ENCODE data around the gene RPS6KA2.

Gene RPS6KA2

DNA sequence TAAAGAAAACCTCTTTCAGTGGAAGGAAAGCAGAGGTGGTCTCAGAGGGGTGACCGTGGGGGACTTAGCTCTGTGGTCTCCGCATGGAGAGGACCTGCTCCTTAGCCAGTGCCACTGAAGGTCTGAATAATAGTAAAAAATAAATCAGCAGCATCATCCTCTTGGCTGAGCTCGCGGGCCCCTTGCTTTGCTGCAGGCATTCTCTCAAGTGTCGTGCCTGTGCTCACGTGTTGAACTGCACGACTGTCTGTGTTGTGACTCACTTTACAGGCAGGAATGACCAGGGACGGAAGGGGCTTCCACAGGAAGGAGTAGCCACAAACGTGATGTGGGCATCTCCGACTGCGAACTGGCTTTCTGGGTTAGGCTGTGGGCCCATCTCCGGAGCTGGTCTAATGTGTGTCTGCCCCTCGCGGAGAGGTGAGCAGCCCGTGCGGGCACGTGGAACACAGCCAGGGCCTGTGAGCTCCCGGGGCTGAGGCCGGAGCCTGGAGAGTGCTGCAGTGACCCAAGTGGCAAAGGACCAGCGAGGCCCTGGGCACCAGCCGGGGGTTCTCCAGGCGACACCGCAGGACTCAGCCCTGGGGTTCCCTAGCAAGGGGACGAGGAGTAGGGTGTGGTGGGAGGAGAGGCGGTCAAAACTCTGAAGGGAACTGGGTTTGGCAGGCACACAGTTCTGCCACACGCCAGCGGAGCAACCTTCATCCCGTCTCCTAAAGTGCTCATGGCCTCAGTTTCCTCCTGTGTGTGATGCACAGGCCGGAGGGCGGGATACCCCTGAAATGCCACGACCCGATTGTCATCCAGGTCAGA is 129.8 kb downstream of the RPS6KA2 start:
- CTCF ChIA-PET, result no interaction called here
- DNase-seq, result no peak
- no peak overlapping the region for H3K4me3 Mint-ChIP-seq
- no peaks in the 10 kb centered on the region for H3K36me3 Mint-ChIP-seq
- no peak overlapping the region for H3K27ac Mint-ChIP-seq
- H3K27me3 Mint-ChIP-seq, result no peaks in the 10 kb centered on the region
- no peaks in the 10 kb centered on the region for H3K9me3 Mint-ChIP-seq
- no peaks in the 10 kb centered on the region for H3K4me1 Mint-ChIP-seq

GRCh38 chr6:166496460-166496859 is 130.6 kb downstream of the RPS6KA2 start:
- CTCF ChIA-PET, result no interaction called here
- Mint-ChIP-seq H3K36me3 (no peaks in the 10 kb centered on the region), H3K27ac (no peak overlapping the region), H3K4me1 (no peaks in the 10 kb centered on the region), H3K27me3 (no peaks in the 10 kb centered on the region), H3K4me3 (no peak overlapping the region), H3K9me3 (no peaks in the 10 kb centered on the region)
- DNase-seq, result no peak

DNA sequence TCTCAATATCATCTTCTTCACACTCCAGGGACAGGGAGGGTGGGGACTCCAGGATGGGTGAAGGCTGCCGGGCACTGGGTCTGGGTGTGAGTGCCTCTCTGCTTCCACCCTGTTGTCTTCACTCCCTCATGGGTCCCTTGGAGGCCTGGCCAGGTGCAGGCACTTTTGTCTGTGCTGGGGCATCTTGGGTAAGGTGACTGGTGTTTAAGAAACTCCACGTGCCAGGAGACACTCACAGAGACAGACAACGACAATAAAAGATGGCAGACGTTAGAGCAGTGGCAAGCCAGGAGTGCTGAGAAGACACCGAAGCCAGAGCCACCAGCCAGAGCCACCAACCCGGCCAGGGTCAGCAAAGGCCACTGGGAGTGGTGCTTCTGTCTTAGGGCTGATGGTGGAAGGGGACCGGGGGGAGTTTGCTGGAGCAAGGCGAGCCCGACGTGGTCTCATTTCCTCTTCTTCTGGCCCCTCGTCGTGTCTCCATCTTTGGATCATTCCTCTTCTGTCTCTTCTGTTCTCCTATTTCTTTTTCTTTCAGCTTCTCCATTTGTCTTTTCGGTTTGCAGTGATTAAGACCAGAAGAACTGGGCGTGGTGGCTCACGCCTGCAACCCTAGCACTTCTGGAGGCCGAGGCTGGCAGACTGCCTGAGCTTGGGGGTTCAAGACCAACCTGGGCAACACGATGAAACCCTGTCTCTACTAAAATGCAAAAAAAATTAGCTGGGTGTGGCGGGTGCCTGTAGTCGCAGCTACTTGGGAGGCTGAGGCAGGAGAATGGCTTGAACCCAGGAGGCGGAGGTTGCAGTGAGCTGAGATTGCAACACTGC is 131.3 kb downstream of the RPS6KA2 start:
- Mint-ChIP-seq H3K4me1 (no peaks in the 10 kb centered on the region), H3K36me3 (no peaks in the 10 kb centered on the region), H3K27me3 (no peaks in the 10 kb centered on the region), H3K9me3 (no peaks in the 10 kb centered on the region), H3K27ac (no peak overlapping the region), H3K4me3 (no peak overlapping the region)
- CTCF ChIA-PET, result no interaction called here
- no peak for DNase-seq

DNA sequence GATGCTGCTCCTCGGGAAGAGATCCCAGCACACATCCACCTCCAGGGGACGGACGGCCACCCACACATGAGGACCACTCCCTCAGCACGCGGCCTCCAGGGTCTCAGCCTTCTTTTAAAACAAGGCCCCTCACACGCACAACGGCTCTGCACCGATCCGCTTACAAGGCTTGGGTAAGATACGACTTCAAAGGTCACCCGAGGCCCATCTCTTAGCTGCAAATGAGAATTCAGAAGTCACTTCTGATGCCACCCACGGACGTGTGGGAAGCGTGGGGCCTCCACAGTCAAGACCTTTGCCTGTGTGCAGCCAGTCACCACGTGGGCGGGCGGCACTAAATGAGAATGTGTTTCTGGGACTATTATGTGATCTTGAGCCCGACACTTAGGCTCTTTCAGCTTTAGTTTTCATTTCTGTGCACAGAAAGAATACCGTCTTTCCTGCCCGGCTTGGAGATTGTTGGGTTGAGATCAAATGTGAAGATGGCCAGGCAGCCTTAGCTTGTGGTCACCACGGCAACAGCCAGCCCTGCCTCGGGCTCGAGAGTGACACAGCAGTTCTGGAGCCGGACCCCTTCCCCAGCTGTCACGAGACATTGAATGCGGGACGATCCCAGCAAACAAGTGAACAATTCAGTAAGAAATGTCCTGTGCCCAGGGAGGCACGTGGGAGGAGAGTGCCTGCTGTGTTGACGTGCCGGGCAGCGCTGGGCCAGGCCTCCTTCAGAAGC is 132.1 kb downstream of the RPS6KA2 start:
- Mint-ChIP-seq H3K27ac (no peak overlapping the region), H3K9me3 (no peaks in the 10 kb centered on the region), H3K27me3 (no peaks in the 10 kb centered on the region), H3K36me3 (peaks cover under 1% of the 10 kb centered on the region), H3K4me3 (no peak overlapping the region), H3K4me1 (no peaks in the 10 kb centered on the region)
- DNase-seq, result no peak
- CTCF ChIA-PET, result no interaction called here

DNA sequence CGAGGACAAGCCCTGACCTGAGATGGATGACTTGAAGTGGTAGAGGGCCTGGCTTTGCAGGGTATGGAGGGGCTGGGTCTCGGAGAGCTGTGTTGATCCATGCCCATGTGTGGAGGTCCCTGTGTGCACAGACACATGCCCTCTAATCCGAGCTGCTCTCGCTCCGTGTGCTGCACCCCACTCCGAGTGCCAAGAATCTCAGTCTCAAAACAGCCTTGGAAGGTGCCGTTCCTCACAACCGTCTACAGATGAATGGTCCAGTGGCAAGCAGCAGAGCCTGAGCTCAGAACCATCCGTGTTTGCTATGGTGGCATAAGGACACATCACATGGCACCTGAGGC is 133.0 kb downstream of the RPS6KA2 start:
- Mint-ChIP-seq H3K27me3 (no peaks in the 10 kb centered on the region), H3K4me3 (no peak overlapping the region), H3K27ac (no peak overlapping the region), H3K9me3 (peaks cover 2% of the 10 kb centered on the region), H3K36me3 (peaks cover 5% of the 10 kb centered on the region), H3K4me1 (peaks cover 2% of the 10 kb centered on the region)
- CTCF ChIA-PET, result no interaction called here
- DNase-seq, result no peak

DNA sequence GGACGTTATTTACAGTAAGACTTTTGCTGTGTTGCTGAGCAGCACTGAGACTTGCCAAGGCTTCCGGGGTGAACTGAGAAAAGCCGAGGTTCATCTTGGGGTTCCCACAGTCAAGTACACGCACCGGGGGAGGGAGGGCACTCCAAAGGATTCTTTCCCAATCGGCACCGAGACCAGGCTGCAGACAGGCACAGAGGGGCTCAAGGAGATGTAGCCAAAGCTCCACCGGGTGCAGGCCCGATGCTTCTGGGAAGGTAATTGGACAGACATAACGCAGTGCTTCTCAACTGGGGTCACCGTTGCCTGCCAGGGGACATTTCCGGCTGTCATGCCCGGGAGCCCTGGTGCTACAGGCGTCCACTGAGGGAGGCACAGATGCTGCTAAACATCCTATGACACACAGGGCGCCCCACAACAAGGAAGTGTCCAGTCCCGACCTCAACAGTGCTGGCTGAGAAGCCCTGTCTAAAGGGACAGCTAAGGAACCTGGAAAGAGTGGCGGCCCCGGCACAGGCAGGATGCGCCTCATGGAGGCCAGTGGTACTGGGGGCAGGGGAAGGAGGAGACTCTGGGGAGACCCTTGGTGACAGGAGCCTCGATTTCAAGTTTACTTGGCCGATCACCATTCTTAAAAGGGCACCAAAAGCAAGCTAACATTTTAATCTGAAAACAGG is 133.5 kb downstream of the RPS6KA2 start:
- CTCF ChIA-PET, result no interaction called here
- no peak overlapping the region for H3K4me3 Mint-ChIP-seq
- H3K36me3 Mint-ChIP-seq, result peaks cover 6% of the 10 kb centered on the region
- H3K27me3 Mint-ChIP-seq, result no peaks in the 10 kb centered on the region
- no peak for DNase-seq
- H3K4me1 Mint-ChIP-seq, result peaks cover 5% of the 10 kb centered on the region
- H3K9me3 Mint-ChIP-seq, result peaks cover 2% of the 10 kb centered on the region
- H3K27ac Mint-ChIP-seq, result no peak overlapping the region

GRCh38 chr6:166492092-166492741 is 134.8 kb downstream of the RPS6KA2 start:
- CTCF ChIA-PET, result no interaction called here
- DNase-seq, result no peak
- peaks cover 13% of the 10 kb centered on the region for H3K9me3 Mint-ChIP-seq
- H3K36me3 Mint-ChIP-seq, result peaks cover 18% of the 10 kb centered on the region
- no peak overlapping the region for H3K27ac Mint-ChIP-seq
- no peaks in the 10 kb centered on the region for H3K27me3 Mint-ChIP-seq
- peaks cover 19% of the 10 kb centered on the region for H3K4me1 Mint-ChIP-seq
- H3K4me3 Mint-ChIP-seq, result no peak overlapping the region

DNA sequence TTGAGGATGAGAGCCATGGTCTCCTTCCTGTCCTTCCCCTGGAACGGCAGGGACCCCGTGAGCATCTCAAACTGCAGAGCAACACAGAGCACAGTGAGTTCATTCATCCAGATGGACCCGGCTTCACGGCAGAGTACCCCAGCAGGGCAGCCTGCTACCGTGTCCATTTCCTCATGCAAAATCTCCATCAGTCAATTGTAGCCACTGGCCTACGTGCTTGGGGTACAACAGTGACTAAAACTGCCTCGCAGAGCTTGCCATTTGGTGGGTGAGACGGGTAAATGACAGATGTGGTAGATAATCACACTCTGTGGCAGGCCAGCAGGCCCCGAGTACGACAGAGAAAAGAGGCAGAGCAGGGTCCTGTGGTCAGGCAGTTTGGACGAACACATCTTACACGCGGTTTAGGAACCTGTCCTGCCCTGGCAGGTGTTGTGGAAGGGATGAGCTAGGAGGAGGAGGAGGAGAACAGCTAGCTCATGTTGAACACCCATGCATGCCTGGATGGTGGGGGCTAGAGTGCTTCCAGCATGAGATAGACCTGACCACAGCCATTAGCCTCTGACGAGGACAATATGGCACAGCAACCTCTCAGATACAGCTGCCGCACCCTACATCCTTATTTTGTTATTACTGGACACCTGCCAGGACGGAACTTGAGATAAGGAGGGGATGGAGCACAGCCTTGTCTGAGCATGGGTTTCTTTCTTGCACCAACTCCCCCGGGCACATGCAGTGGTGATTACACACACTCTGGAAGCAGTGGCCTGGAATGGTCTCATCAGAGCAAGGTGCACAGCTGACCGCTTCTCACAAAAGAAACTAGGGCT is 136.2 kb downstream of the RPS6KA2 start:
- Mint-ChIP-seq H3K27ac (no peak overlapping the region), H3K36me3 (peaks cover 30% of the 10 kb centered on the region), H3K27me3 (no peaks in the 10 kb centered on the region), H3K9me3 (peaks cover 19% of the 10 kb centered on the region), H3K4me1 (peaks cover 26% of the 10 kb centered on the region), H3K4me3 (no peak overlapping the region)
- no peak for DNase-seq
- CTCF ChIA-PET, result no interaction called here

DNA sequence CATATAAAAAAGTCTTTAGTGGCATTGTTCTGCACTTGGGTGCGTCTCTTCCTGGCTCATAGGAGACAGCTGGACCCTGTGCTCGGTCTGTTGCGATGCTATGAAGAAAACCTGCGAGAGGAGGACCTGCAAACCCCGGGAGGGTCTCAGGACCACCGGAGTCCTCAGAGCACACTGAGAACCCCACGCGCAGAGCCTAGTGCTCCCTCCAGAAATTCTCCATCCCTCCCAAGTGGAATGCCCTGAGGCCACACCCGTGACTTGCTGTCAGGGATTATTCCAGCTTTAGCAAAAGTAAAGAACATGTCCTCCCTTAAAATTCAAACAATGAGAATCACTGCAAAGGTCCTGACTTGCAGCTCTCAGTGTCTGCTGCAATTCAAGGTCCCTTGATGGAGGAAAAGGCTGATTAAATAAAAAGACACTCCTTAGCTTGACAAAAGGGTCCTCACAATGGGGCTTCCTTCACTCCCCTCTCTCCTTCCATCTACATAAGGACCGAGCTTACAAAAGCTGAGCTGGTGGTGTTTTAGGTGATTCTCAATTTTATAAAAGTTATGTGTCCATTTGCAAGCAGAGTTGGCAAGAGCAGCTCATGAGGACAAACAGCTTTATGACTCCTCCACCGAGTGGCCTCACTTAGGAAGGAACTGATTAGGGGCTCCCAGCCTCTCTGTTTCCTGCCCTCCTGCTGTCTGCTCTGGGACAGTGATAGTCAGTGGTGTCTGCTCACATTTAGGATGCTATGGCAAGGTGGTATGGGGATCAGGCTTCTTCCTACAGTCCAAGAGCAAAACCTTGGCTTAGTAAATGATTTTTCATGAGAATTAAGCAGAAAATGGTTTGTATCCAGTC is 137.5 kb downstream of the RPS6KA2 start:
- CTCF ChIA-PET, result interaction anchor here (1.2 to 1.9 kb wide), 3 partner anchors 25 to 230 kb away, joined by 3 to 5 read pairs (median 3); no protein-coding TSS in a partner anchor
- DNase-seq, result no peak
- H3K27me3 Mint-ChIP-seq, result peaks cover 5% of the 10 kb centered on the region
- peaks cover 19% of the 10 kb centered on the region for H3K9me3 Mint-ChIP-seq
- H3K36me3 Mint-ChIP-seq, result peaks cover 30% of the 10 kb centered on the region
- H3K4me3 Mint-ChIP-seq, result no peak overlapping the region
- H3K27ac Mint-ChIP-seq, result peak overlapping the region; percentile 81
- peaks cover 26% of the 10 kb centered on the region for H3K4me1 Mint-ChIP-seq

- Mint-ChIP-seq H3K36me3 (peaks cover 30% of the 10 kb centered on the region), H3K9me3 (peaks cover 19% of the 10 kb centered on the region), H3K27me3 (peaks cover 5% of the 10 kb centered on the region), H3K4me1 (peaks cover 26% of the 10 kb centered on the region), H3K4me3 (no peak overlapping the region), H3K27ac (peak overlapping the region; percentile 99)
- CTCF ChIA-PET, result interaction anchor here (1.2 to 1.9 kb wide), 3 partner anchors 26 to 229 kb away, joined by 3 to 5 read pairs (median 3); no protein-coding TSS in a partner anchor
- no peak for DNase-seq
Measured at GRCh38 chr6:166488701-166489100, 138.3 kb downstream of the RPS6KA2 start.

GRCh38 chr6:166488076-166488685 is 138.9 kb downstream of the RPS6KA2 start:
- H3K4me3 Mint-ChIP-seq, result peak overlapping the region; percentile 50
- peaks cover 19% of the 10 kb centered on the region for H3K9me3 Mint-ChIP-seq
- peak; percentile 83 for DNase-seq
- peaks cover 26% of the 10 kb centered on the region for H3K4me1 Mint-ChIP-seq
- H3K27me3 Mint-ChIP-seq, result peaks cover 5% of the 10 kb centered on the region
- H3K27ac Mint-ChIP-seq, result peak overlapping the region; percentile 99
- CTCF ChIA-PET, result interaction anchor here (1.9 kb wide), 1 partner anchor 107 kb away, joined by 5 read pairs; no protein-coding TSS in a partner anchor
- peaks cover 30% of the 10 kb centered on the region for H3K36me3 Mint-ChIP-seq

DNA sequence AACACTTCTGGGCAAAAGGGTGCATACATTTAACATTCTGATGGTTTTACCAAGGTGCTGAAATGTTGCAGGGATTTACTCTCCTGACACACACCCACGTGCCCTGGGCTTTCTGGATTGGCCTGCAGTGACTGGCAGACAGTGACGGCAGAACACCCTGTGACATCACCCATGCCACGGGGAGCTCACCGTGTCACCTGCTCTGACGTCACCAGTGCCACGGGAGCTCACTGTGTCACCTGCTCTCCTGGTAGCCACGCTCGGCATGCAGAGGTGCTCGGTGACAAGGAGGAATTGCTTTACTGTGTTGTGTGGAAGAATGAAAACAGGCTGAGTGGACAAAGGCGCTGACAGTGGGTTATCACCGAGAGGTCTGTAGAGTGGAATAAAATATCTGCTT is 139.9 kb downstream of the RPS6KA2 start:
- Mint-ChIP-seq H3K27ac (peak overlapping the region; percentile 99), H3K36me3 (peaks cover 30% of the 10 kb centered on the region), H3K4me3 (peak overlapping the region; percentile 11), H3K4me1 (peaks cover 26% of the 10 kb centered on the region), H3K27me3 (peaks cover 5% of the 10 kb centered on the region), H3K9me3 (peaks cover 19% of the 10 kb centered on the region)
- CTCF ChIA-PET, result no interaction called here
- DNase-seq, result no peak
